ENCODE results near the gene SRRM3.
"Not testable (repeated sequence)": the region's sequence is repeated elsewhere in the genome, so short reads cannot be mapped to it uniquely, and the experiment has no call there.

Gene SRRM3

DNA sequence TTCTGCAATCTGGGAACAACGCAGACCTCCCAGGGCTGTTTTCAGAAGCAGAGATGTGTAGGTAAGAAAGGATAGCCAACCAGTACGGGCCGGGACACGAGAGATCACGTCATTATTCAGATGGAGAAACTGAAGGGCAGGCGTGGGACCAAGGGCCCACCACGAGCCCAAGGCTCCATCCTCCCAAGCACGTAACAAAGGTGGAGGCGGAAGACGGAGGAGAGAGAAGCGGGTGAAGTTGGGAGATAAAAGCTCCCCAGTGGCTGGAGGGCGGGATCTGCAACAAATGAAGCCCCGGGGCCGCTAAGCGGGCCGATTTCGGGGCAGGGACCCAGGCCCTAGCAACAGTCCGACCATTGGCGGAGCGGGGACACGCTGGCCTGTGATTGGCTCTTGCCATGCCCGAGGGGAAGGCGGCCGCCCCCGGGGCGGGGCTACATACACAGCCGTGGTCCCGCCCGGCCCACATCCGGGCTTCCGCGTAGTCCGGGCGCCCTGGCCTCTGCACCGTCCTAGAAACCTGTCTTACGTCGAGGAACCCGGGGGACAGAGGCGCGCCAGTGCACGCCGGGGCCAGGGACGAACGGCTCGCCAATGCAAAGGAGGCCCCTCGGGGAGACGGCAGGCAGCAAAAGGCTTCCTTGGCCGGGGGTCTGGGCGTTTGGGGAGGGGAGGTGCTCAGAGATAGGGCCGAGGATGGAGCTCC, 116.2 kb downstream of the SRRM3 start:
- peak; percentile 97 to 98 for DNase-seq

DNA sequence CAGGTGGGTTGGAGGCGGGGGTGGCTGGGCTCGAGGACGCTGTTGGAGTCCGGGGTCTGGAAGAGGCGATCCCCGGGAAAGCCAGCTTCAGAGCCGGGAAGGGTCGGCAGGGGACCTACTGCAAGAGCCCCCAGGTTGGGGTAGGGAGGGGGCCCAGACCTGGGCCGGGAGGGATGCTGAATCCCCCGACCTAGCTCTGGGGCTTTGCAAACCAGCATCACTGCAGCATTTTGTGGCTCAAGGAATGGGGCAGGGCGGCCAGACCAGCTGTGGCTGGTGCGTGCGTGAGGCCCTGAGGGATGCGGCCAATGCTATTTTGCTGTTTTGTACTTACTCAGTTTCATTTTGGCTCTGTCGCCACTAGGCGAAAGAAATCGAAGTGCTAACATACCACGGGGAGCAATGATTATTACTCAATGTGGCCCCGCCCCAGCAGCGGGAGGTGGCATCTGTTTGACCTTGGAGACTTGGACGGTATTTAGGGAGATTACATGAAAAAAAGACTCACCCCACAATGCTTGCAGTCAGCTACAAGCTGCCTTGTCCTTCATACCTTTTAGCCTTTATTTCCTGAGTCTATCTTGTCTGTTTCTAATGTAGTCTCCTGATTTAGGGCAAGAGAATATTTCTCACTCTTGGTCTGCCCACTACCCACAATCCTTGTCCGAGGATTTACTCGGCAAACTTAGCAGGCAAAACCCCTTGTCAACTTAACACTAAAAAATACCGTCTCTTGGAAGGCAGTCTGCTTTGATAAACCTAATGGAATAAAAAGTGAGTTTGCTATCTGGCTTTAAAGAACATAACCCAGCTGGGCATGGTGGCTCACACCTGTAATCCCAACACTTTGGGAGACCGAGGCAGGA, 117.0 kb downstream of the SRRM3 start:
- DNase-seq: peak; percentile 87 to 90

DNA sequence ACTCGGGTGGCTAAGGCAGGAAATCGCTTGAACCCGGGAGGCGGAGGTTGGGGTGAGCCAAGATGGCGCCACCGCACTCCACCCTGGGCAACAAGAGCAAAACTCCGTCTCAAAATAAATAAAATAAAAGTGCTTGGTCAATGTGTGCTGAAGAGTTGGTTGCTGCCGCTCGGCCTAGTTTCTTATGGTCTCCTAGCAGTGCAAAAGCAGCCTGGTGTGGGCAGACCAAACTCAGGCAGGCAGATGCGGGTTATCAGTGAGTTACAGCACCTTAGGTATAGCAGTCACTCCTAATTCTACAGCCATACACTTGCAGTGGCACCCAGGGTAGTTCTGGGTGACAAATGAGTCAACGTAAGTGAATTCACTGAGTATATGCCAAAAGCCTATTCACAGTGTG, 123.4 kb downstream of the SRRM3 start:
- DNase-seq: no peak

DNA sequence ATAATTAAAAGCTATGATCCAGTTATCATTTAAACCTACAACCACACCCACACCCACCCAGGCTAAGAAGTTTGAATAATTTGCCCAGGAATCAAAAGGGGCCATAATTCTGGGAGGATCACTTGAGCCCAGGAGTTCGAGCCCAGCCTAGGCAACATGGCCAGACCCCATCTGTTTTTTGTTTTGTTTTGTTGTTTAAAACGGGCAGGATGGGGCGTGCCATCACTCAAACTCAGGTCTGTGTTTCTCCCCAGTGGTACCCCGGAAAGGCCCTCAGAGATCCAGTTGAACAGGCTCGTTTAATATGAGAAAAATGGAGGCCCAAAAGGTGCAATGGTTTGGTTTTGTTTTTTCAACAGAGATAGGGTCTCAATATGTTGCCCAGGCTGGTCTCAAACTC, 124.1 kb downstream of the SRRM3 start:
- DNase-seq: no peak

DNA sequence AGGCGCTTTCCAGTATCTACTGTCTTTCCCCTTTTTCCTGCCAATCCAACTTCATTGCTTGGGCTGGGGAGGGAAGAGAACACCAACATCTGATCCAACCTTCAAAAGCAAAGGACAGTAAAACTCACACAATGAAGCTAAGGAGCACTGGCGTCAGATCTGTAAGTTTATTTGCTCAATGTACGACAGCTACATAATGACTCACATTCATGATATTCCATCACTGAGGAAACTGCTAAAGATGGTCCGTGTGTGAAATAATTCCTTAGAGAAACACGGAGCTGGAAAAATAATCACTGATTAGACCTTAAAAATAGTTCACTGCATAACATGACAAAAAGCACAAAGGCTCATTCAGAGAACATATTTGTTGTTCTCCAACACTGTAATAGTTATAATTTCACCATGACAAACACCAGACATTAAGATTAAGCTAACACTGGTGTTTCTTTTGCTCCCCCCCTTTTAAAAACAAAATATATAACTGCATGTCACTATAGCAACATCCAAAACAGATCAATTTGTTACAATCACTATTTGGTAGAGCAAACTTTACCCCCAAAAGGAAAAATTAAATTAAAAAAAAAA, 125.0 kb downstream of the SRRM3 start:
- no peak for DNase-seq

DNA sequence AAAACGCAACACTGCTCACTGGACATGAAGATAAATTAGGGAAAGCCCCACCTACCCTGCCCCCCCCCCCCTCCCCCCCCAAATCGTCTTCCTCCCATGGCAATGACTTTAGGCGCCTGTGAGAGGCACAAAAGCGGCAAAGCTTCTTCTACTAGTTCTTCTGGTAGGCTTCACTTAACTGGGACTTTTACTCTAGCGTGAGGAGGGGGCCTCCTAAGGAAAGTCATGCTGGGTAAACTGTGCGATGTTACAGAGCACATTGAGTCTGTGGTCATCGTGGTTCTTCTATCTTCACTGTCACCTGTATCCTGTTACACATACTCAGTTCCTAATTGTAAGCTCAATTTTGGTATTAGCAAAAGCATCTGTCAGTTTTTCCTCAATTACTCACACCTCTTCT, 125.9 kb downstream of the SRRM3 start:
- no peak for DNase-seq

DNA sequence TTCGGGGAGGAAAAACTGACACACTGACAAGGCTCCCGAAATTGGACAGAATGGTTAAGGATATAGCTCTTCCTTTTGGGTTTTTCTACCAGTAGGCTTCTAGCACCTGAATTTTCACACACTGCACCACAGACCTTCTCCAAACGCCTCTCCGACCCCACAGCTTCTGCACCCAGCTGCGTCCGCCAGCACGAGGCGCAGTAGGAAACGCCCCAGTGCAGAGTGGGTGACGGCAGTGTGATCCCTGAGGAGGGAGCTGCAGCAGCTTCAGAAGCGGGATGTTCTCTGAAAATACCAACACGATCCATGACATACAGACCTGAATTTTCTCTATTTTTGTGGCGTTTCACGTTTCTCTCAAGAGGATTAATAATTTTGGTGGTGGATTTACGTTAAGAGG, 126.7 kb downstream of the SRRM3 start:
- no peak for DNase-seq

DNA sequence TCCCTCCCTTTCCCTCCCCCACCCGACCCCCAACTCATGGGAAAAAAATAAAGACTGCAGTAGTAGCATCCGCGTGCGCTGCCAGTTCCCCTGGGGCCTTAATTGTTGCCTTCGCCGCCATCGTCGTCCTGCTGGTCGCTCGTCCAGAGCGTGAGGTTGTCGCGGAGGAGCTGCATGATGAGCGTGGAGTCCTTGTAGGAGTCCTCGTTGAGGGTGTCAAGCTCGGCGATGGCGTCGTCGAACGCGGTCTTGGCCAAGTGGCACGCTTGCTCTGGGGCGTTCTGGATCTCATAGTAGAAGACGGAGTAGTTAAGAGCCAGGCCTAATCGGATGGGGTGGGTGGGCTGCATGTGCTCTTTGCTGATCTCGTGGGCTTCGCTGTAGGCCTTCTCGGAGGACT, 127.8 kb downstream of the SRRM3 start:
- no peak for DNase-seq

DNA sequence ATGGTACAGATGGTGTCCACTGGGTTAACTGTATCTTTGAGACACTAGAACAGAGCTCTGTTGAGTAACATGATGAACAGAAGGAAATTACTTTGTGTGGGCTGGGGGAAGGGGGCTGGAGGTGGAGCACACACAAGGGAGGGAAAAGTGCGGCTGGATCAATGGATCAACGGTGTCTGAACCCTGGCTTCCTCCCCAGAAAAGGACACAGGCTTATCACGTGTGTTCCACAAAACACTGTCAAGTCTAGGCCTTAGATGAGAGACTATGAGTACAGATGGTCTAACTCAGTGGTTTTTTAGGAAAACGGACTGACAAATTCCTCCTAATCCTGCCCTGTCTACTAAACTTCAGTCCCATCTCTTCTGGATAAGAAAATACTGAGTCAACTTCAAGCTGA, 128.6 kb downstream of the SRRM3 start:
- DNase-seq: no peak

DNA sequence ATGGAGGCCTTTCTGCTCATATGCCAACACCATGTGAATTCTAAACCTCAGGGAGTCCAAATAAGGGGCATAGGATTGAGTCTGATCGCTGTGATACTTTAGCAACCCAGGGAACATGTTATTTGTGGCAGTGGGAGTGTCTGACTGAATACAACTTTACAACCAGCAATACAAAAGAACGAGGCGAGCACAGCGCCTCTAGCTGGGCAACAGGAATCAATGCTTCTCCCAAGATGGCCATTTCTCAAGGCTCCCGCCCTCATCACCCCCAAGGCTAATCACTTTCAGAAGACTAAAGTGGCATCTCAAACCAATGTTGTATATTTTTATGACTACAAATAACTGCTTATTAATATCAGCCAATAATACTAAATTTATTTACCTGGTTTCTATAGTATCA, 129.0 kb downstream of the SRRM3 start:
- DNase-seq: no peak

DNA sequence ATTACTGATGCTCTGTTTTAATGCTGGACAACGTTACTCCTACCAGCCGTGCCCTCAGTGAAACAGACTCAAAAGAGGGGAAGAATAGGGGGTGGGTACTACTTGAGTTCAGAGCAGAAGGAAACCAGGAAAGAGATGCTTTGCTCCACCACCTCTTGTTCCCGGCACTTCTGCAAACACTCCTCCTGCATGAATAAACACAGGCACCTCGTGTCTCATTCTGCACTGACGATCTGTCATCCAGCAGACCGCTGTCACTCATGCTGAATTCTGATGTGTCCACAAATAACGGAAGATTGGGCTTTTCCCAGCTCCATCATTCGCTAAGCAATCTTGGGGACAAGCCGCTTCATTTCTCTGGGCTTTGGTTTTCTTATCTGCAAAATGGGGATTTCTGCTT, 130.4 kb downstream of the SRRM3 start:
- DNase-seq: no peak

DNA sequence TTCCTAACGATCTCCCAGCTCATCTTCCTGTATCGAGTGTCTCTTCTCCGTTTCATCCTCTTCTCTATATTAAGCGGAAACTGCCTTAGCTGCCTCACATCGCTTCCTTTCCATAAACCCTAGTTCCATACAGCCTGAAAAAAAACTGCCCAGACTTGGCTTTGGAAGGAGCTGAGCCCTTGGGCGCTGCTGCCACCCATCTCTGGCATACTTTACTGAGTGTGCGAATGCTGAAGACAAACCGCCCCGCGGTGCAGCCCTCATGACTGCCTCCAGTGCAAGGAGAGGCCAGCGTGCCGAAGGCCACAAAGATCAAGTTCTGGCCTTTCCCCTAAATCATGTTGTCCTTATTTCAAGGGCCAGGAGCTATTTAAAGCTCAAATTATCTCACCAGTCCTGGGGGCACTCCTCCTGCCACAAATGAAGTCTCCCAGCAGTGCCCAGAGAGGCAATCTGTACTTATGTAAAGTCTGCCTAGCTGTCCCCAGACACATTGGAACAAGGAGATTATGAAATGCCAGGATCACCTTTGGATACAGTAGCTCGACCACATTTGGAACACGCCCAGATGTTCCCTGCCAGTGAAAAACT, 131.9 kb downstream of the SRRM3 start:
- DNase-seq: peak; percentile 47 to 59

DNA sequence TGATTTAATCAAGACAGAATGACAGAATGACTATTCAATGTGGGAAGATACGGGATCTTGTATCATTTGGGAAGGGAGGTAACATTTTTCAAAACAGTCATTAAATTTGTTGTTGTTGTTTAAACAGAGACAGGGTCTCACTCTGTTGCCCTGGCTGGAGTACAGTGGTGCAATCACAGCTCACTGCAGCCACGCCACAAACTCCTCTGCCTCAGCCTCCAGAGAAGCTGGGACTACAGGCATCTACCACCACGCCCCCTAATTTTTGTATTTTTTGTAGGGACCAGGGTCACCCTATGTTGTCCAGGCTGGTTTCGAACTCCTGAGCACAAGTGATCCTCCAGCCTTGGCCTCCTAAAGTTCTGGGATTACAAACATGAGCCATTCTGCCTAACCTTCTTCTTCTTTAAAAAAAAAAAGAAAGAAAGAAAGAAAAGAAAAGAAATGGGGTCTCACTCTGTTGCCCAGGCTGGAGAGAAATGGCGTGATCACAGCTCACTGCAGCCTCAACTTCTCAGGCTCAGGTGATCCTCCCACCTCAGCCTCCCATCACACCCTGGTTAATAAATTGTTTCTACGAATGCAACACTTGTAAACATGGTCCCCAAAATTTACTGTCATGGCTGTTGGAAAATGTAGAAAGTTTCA, 132.7 kb downstream of the SRRM3 start:
- no peak for DNase-seq

DNA sequence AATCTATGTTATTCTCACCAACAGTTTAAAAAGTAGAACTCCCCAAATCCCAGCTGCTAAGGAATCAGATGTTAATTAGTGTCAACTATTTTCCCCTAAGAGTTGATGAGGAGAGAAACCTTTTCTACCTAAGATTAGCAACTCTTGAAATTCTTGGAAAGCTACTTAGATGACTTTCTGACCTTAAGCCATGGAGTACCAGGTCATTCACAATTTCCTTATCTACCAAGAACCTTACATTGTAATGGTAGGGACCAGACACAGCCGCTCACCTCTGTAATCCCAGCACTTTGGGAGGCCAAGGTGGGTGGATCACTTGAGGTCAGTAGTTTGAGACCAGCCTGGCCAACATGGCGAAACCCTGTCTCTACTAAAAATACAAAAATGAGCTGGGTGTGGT, 133.7 kb downstream of the SRRM3 start:
- DNase-seq: not testable (repeated sequence)

DNA sequence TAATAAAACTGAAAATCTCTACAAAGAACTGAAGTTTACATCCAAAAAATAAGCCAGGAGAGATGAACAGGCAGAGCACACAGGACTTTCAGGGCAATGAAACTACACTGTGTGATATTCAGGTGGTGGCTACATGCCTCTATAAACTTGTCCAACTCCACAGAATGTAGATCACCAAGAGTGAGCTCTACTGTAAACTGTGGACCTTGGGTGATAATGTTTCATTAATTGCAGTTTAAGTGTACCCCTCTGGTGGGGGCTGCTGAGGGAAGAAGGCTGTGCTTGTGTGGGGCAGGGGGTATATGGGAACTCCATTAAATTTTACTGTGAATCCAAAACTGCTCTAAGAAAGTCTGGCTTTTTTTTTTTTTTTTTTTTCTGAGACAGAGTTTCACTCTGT, 134.4 kb downstream of the SRRM3 start:
- no peak for DNase-seq
